Lower leg skin (tissue), 3 donors: ENCODE results near the gene LAMC3.

Experiments used
- CTCF ChIP-seq, 3 donors: fragments of 450-650 bp; IDR thresholded peaks; one replicate each; pipeline ENCODE4 v1.5.1; 2016; ENCODE audit warnings: antibody characterized with exemption in 3 of 3, mild to moderate bottlenecking in 3 of 3, moderate library complexity in 2 of 3
- POLR2A ChIP-seq, 2 donors: fragments of 450-650 bp; IDR thresholded peaks; one replicate each; pipeline ENCODE4 v1.6.1; 2016 to 2017; ENCODE audit warnings: antibody characterized with exemption in 2 of 2, mild to moderate bottlenecking in 1 of 2, moderate library complexity in 1 of 2

GRCh38 chr9:131019388-131020239 is 10.6 kb downstream of the LAMC3 start:
- TF ChIP-seq CTCF (IDR thresholded peaks at IDR 0.05) (no peak), POLR2A (IDR thresholded peaks at IDR 0.05) (no peak)
